ENCODE results near the gene NDUFS8.

The NDUFS8 gene

GRCh38 chr11:68015467-68015866 is 15.0 kb upstream of the NDUFS8 start:
- no peak for DNase-seq (ENCODE audit: low read depth in 2 of 2)

DNA sequence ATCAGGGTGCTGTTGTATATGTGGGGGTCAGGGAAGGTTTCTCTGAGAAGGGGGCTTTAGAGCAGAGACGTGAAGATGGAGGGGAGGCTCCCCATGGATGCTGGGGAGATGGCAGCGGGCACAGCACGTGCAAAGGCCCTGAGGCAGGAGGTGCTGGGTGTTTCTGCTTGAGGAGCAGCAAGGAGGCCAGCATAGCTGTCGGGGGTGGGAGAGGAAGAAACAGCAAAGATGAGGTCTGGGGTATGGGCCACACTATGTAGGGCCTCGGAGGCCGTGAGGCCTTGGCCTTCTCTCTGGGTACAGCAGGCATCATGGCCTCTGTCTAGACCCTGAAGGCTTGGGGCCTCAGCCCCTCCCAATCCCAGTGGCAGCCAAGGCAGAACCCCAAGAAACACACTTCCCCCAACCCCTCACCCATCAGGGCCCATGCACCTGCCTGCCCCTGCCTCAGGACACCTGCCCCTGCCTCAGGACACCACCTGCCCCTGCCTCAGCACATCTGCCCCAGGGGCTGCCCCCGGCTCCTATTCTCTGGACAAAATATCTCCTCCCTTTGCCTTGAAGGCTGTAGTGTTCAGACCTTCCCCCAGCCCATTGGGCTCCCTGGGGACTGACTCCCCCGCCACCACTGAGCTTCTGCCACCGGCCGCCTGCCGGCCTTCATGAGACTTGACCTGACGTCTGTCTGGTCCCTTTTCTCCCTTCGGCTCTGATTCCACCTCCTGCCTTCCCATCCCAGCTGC is 14.1 kb upstream of the NDUFS8 start:
- DNase-seq (ENCODE audit: low read depth in 2 of 2), result no peak

DNA sequence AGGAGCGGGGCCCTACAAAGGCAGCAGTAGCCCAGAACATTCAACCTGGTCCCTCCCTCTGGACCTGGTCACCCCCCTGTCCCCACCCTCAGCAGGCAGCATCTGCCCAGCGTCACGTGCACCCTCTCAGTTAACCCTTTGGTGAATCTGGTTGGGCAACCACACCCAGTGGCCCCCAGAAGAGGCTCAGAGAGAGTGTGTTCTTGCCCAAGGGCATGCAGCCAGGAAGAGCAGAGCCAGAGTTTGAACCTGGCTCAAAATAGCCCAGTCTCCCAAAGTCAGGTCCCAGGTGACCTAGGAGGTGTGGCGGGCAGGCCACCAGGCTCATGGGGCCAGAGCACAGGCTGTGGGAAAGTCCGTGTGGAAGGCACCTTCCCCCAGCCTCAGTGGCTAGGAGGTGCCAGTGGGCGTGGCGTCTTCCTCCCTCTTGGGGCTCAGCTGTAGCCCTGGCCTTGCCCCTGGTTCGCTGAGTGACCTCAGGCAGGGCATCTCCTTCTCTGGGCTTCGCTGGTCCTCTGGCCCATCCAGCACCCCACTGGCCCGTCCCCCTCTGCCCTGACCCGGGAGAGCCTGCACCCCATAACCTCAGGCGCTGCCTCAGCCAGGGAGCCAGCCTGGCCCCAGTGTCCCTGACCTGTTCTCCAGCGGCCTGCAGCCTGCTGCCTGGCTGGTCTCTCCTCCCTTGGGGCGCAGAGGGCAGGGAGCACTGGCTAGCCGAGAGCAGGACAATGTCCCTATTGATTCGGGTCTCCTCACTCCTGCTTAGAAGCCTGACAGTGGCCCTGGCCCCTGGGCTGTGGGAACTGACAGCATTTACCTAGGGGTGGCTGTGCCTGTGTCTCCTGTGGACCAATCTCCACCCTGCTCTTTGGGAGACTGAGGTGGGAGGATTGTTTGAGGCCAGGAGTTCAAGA is 13.3 kb upstream of the NDUFS8 start:
- no peak for DNase-seq (ENCODE audit: low read depth in 2 of 2)

DNA sequence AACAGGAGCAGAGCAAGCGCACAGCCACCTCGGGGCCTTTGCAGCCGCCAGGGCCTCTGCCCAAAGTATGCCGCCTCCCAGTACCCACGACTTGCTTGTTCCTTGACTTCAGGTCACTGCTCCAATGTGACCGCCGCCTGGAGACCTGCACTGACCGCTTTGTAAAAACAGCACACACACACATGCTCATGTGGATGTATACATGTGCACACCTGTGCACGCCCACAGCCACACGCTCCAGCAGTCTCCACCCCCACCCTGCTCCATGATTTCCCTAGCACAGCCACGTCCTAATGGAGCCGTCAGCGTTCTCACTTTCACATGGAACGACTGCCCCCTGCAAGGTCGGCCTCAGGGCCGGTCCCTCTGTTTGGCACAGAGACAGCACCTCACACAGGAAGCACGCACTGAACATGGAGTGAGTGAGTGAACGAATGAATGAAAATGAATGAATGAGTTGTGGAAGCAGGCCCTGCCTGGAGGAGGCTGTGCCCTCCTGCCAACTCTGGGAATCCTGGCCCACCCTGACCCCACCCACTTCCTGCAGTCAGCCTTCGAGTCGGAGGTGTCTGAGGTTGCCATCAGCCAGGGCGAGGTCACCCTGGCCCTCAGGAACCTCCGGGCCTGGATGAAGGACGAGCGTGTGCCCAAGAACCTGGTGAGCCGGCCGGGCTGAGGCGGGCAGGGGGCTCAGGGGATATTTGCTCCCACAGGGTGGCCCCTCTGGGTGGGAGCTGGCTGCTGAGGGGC is 12.3 kb upstream of the NDUFS8 start:
- DNase-seq (ENCODE audit: low read depth in 2 of 2), result no peak

- DNase-seq (ENCODE audit: low read depth in 2 of 2), result no peak
These were observed 11.7 kb upstream of the NDUFS8 start for GRCh38 chr11:68018730-68019190.

DNA sequence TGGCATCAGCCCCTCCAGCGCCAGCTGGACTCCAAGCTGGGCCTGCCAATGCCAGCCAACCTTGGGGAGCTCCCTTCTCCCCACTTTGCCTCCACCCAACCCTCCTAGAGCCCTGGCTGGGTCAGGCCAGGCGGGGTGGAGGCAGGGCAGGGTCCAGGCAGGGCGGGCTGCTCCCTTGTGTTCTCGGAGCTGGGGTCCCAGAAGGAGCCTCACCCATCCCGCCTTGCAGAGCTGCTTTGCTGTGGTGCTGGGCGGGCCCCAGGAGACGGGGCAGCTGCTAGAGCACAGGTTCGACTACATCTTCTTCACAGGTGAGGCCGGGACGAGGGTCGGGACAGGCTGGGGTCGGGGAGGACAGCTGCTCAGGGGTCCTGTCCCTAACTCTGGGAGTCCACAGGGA is 11.0 kb upstream of the NDUFS8 start:
- no peak for DNase-seq (ENCODE audit: low read depth in 2 of 2)

DNA sequence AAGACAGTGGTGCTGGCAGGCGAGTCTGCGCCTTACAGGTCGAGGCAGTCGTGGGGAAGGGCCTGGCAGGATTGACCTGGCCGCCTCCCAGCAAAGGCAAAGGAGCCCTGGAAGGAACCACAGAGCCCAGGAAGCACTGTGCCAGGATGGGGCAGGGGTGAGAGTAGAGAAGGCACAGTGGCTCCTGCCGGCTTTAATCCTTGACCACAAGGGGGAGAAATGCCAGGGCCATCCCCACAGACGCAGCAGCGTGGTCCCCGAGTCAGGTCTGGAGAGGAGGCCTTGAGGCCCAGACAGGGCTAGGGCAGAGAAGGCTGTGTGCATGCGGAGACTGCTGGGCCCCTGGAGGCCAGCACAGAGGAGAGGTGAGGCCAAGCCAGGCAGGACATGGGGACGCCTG is 9.9 kb upstream of the NDUFS8 start:
- DNase-seq (ENCODE audit: low read depth in 2 of 2), result no peak

GRCh38 chr11:68021167-68021787 is 9.2 kb upstream of the NDUFS8 start:
- no peak for DNase-seq (ENCODE audit: low read depth in 2 of 2)

GRCh38 chr11:68022531-68022930 is 8.0 kb upstream of the NDUFS8 start:
- DNase-seq (ENCODE audit: low read depth in 2 of 2), result no peak

DNA sequence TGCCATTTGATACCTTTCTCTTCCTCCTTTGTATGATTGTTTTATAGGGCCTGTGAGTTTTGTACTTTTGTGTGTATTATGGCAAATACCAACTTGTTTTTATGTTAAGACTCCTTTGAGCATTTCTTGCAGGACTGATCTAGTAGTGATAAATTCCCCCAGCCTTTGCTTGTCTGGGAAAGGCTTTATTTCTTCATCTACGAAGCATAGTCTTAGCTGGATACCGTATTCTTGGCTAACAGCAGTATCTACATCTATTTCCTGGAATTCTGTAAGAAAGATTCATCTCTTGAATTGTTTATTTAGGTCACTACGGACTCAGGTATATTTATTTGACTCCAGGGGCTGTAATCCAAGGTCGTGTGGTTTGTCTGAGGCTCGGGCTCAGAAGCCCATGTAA is 6.0 kb upstream of the NDUFS8 start:
- no peak for DNase-seq (ENCODE audit: low read depth in 2 of 2)

- DNase-seq (ENCODE audit: low read depth in 2 of 2), result no peak
These were observed 5.4 kb upstream of the NDUFS8 start for GRCh38 chr11:68025047-68025446.

- no peak for DNase-seq (ENCODE audit: low read depth in 2 of 2)
These were observed 3.9 kb upstream of the NDUFS8 start for GRCh38 chr11:68026391-68027105.

DNA sequence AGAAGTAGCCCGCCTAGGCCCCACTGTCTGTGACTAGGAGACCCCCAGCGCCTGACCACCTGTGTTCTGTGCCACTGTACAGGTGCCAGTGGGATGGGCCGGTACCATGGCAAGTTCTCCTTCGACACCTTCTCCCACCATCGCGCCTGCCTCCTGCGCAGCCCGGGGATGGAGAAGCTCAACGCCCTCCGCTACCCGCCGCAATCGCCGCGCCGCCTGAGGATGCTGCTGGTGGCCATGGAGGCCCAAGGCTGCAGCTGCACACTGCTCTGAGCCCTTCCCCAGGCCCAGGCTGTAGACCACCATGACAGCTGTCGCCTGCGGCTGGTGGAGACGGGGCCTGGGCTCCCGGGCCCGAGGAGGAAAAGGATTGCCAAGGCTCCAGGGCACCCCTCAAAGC is 2.8 kb upstream of the NDUFS8 start:
- DNase-seq (ENCODE audit: low read depth in 2 of 2), result no peak

GRCh38 chr11:68028802-68029545 is 1.5 kb upstream of the NDUFS8 start:
- DNase-seq (ENCODE audit: low read depth in 2 of 2), result no peak

DNA sequence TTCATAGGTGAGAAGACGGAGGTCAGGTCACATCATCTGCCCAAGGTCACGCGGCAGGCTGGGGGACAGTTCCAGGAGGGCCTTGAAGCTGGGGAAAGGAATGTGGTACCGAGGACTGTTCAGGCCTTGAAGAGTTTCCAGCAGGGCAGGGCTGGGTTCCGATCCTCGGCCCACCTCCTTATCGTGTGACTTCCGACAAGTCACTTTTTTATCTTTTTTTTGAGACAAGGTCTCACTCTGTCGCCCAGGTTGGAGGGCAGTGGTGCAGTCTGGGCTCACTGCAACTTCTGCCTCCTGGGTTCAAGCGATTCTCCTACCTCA is 623 bp downstream of the NDUFS8 start:
- no peak for DNase-seq (ENCODE audit: low read depth in 2 of 2)

DNA sequence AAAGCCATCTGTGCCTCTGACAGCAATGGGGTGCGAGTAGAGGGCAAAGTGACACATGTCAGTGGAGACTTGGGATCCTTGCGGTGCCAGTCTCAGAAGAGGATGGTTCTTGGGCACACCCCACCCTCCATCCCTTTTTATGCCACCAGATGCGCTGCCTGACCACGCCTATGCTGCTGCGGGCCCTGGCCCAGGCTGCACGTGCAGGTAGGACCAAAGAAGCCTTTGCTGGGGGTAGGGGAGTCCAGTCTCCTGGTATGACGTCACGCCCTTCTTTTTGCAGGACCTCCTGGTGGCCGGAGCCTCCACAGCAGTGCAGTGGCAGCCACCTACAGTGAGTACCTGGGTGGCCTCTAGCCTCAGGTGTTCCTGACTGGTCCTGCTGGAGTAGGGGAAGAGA is 1.5 kb downstream of the NDUFS8 start:
- DNase-seq (ENCODE audit: low read depth in 2 of 2), result no peak

GRCh38 chr11:68032997-68033707 is 2.7 kb downstream of the NDUFS8 start:
- DNase-seq (ENCODE audit: low read depth in 2 of 2), result no peak

- DNase-seq (ENCODE audit: low read depth in 2 of 2), result no peak
These were observed 3.2 kb downstream of the NDUFS8 start for GRCh38 chr11:68033708-68034045.

- no peak for DNase-seq (ENCODE audit: low read depth in 2 of 2)
These were observed 4.9 kb downstream of the NDUFS8 start for GRCh38 chr11:68035266-68035876.

All from stimulated activated CD8-positive, alpha-beta memory T cell treated with anti-CD3 and anti-CD28 coated beads, Interleukin-7, amount 100 ng/mL, for 4 hours (primary cell).